A549 (cell line): ENCODE data around the gene FBXO31.

Experiments used
- CEBPB ChIP-seq, 2 experiments: fragments of >200 bp in 1 of 2; sonication (Bioruptor Twin) in 1 of 2; formaldehyde crosslinking in 1 of 2; IDR thresholded peaks; 2 replicates each; pipeline ENCODE4 v1.6.1; 2012 to 2016
- CHD4 ChIP-seq: fragments of 200-600 bp; sonication (generic); IDR thresholded peaks from 2 replicates; pipeline ENCODE4 v1.6.1; 2016; ENCODE audit warnings: antibody characterized with exemption, mild to moderate bottlenecking, borderline replicate concordance
- CTCF ChIP-seq: fragments of >200 bp; sonication (Bioruptor Twin); formaldehyde crosslinking; IDR thresholded peaks from 3 replicates; pipeline ENCODE4 v1.5.1; 2016
- MAX ChIP-seq: IDR thresholded peaks from 2 replicates; pipeline ENCODE4 v1.6.1; 2012
- MYC ChIP-seq: IDR thresholded peaks from 2 replicates; pipeline ENCODE4 v1.6.1; 2012; ENCODE audit warnings: mild to moderate bottlenecking, inconsistent platforms, low read length, improper control_type of control experiment, borderline replicate concordance
- PBX3 ChIP-seq: IDR thresholded peaks from 2 replicates; pipeline ENCODE4 v1.6.1; 2012
- POLR2A ChIP-seq: IDR thresholded peaks from 2 replicates; pipeline ENCODE4 v1.6.1; 2012; ENCODE audit warnings: mild to moderate bottlenecking, low read length
- RNF2 ChIP-seq: fragments of 200-600 bp; sonication (generic); IDR thresholded peaks from 2 replicates; pipeline ENCODE4 v1.6.1; 2016; ENCODE audit warnings: low read depth, mild to moderate bottlenecking, antibody characterized with exemption, moderate library complexity, borderline replicate concordance
- USF2 ChIP-seq: fragments of 450-650 bp; IDR thresholded peaks from 2 replicates; pipeline ENCODE4 v1.6.1; 2014; ENCODE audit warnings: antibody characterized with exemption

GRCh38 chr16:87295661-87296531 is 87.7 kb downstream of the FBXO31 start:
- TF ChIP-seq CTCF (no peak), POLR2A (no peak), USF2 (no peak), CHD4 (no peak), PBX3 (no peak), RNF2 (no peak), MAX (no peak), CEBPB (IDR thresholded peaks at IDR 0.05) (no peak), MYC (no peak)
